ENCODE data around the gene HEXD. TPM values are rescaled to one million over a fixed set of nuclear protein-coding genes. Genes with fewer than 3 reads are reported as not detected.
"Not testable (repeated sequence)": the region's sequence is repeated elsewhere in the genome, so short reads cannot be mapped to it uniquely, and the experiment has no call there.

Gene HEXD
- polyA plus RNA-seq, 1 donor, result 29.3 TPM

DNA sequence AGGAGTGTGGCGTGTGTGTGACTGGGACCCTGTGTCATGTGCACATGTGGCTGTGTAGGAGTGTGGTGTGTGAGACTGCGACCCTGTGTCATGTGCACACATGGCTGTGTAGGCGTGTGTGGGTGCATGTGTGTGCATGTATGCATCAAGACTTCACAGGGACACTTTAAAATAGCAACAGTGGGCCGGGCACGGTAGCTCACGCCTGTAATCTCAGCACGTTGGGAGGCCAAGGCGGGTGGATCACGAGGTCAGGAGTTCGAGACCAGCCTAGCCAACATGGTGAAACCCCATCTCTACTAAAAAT, 36.5 kb upstream of the HEXD start:
- DNase-seq, result not testable (repeated sequence)

DNA sequence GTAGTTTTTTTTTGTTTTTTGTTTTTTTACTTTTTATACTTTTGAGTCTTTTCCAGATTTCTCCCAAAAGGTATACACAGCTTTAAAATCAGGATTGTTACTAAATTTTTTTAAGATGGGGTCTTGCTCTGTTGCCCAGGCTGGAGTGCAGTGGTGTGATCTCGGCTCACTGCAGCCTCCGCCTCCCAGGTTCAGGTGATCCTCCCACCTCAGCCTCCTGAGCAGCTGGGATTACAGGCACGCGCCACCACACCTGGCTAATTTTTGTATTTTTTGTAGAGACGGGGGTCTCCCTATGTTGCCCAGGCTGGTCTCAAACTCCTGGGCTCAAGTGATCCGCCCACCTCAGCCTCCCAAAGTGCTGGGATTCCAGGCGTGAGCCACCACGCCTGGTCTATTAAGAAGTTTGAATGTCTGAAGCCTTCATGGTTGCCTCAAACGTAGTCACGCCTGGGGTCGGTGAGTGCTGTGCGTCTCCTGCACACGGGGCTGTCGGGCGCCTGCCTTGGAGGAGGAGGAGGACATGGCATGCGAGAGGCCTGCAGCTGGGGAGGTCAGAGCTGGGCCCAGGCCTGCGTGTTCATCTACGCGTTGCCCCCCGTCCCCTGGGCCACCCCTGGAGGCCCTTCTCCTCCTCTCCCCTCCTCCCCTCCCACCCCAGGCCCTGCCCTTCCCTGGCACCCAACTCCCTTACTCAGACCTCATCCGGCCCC, 35.8 kb upstream of the HEXD start:
- DNase-seq, result not testable (repeated sequence)

DNA sequence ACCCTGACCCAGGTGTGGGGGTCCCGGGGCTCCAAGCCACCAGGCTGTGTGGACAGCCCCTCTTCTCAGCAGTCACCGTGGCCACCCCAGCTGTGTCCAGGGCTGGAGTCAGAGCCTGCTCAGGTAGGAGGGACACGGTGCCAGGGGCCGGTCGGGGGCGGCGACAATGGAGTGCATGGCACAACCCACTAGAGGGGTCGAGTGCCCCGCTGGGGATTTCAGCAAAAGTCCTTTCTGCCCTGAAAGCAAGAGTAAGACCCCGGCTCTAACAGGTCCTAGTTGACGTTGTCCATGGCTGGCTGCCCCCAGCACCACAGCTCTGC, 35.3 kb upstream of the HEXD start:
- DNase-seq, result no peak

DNA sequence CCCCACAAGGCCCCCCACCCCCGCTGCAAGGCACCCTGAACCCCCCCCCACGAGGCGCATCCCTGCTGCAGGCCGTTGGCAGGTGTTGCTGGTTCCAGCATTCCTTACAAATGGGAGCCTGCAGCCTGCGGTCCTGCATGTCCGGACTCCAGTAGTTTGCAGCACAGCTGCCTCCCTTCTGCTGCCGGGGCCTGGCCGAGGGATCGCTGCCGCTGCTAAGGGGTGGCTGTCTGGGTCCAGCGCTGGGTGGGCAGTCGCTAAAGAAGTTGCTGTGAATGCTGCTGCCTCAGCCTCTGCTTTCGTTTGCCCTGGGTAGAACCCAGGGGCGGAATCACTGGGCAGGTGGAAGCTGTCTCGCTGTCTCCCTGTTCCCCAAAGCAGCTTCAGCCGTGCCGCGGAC, 34.7 kb upstream of the HEXD start:
- DNase-seq, result no peak

- DNase-seq, result no peak
Measured at GRCh38 chr17:82384051-82384729, 34.0 kb upstream of the HEXD start.

GRCh38 chr17:82384730-82385481, 33.2 kb upstream of the HEXD start:
- DNase-seq, result no peak

GRCh38 chr17:82385559-82386254, 32.4 kb upstream of the HEXD start:
- no peak for DNase-seq

DNA sequence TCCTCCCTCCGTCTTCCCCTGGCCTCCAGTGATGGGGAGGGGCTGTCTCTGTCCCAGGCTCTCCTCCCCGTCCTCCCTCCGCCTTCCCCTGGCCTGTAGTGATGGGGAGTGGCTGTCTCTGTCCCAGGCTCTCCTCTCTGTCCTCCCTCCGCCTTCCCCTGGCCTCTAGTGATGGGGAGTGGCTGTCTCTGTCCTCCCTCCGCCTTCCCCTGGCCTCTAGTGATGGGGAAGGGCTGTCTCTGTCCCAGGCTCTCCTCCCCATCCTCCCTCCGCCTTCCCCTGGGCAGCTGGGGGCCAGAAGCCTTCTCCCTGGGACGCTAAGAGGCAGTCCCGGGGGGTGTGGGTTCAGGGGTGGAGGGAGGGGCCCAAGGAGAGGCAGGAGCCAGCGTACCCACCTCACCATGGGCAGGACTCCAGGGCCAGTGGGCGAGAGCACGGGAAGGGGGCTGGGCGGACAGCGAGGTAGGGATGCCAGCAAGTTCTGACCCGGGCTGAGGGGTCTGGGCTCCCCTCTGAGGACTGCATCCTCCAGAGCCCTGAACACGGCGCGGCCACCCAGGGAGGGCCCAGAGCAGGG, 31.8 kb upstream of the HEXD start:
- no peak for DNase-seq

- DNase-seq, result no peak
Measured at GRCh38 chr17:82386881-82387704, 31.1 kb upstream of the HEXD start.

GRCh38 chr17:82387705-82388106, 30.4 kb upstream of the HEXD start:
- DNase-seq, result no peak

GRCh38 chr17:82388223-82388921, 29.8 kb upstream of the HEXD start:
- no peak for DNase-seq

- no peak for DNase-seq
Measured at GRCh38 chr17:82388922-82389283, 29.2 kb upstream of the HEXD start.

GRCh38 chr17:82389379-82389778, 28.8 kb upstream of the HEXD start:
- DNase-seq, result no peak

- no peak for DNase-seq
Measured at GRCh38 chr17:82390015-82390859, 27.9 kb upstream of the HEXD start.

GRCh38 chr17:82390860-82391435, 27.2 kb upstream of the HEXD start:
- no peak for DNase-seq

GRCh38 chr17:82391496-82392066, 26.6 kb upstream of the HEXD start:
- DNase-seq, result no peak

- DNase-seq, result no peak
Measured at GRCh38 chr17:82392209-82392920, 25.8 kb upstream of the HEXD start.

GRCh38 chr17:82392941-82393340, 25.2 kb upstream of the HEXD start:
- no peak for DNase-seq

DNA sequence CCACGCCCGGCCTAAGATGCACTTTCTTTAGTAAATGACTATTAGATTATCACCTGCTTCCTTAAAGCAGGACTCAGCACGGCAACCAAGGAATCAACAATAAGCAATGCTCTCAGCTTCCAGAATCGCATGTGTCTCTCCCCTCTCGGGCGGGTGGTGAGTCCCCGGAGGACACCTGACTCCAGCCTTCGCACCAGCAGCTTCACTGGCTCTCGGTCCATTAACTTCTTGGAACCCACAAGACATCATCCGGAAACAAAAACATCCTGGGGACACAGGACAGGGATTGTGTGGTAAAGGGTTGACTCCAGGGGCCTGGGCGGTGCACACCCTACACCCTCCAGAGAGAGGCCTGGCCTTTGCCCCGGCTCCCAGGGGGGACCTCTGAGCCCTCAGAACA, 23.9 kb upstream of the HEXD start:
- DNase-seq, result no peak
